Osteocyte (in vitro differentiated cells): Measurements from ENCODE around the gene CRACDL. TPM values are rescaled to one million over a fixed set of nuclear protein-coding genes. Genes with fewer than 3 reads are reported as not detected.
A peak's percentile ranks its signal among the peaks of the same experiment; 100 is the strongest.

Experiments
- DNase-seq: peaks from one replicate; pipeline ENCODE4 v3.0.0; 2021; ENCODE audit warnings: mixed read lengths; ENCODE audit not compliant: unreplicated experiment; ENCODE audit errors: extremely low spot score
- H3K27ac Mint-ChIP-seq: one replicate; pipeline ENCODE4 v1.8.0; 2021; ENCODE audit warnings: mild to moderate bottlenecking, mixed read lengths; ENCODE audit not compliant: unreplicated experiment
- H3K27me3 Mint-ChIP-seq: one replicate; pipeline ENCODE4 v1.8.0; 2021; ENCODE audit warnings: mixed read lengths; ENCODE audit not compliant: unreplicated experiment
- H3K36me3 Mint-ChIP-seq: one replicate; pipeline ENCODE4 v1.8.0; 2021; ENCODE audit warnings: mixed read lengths; ENCODE audit not compliant: unreplicated experiment
- H3K4me1 Mint-ChIP-seq: one replicate; pipeline ENCODE4 v1.8.0; 2021; ENCODE audit warnings: mixed read lengths; ENCODE audit not compliant: unreplicated experiment
- H3K4me3 Mint-ChIP-seq: one replicate; pipeline ENCODE4 v1.8.0; 2021; ENCODE audit warnings: mild to moderate bottlenecking, moderate library complexity, mixed read lengths; ENCODE audit not compliant: unreplicated experiment
- H3K9me3 Mint-ChIP-seq: one replicate; pipeline ENCODE4 v1.8.0; 2021; ENCODE audit warnings: mixed read lengths; ENCODE audit not compliant: unreplicated experiment
- total RNA-seq: library from RNA; stranded (reverse); gene quantifications from 2 replicates; pipeline ENCODE4 v1.2.1, GENCODE V29; 2021
- TF ChIP-seq, protein P1 (sequence below): fragments of 200-600 bp; sonication (generic); IDR thresholded peaks from 2 replicates; pipeline ENCODE4 v1.5.0; 2021; ENCODE audit warnings: antibody characterized with exemption, mild to moderate bottlenecking, moderate library complexity

The CRACDL gene
- total RNA-seq, 1 donor from 2014 or later: 1.3 TPM

DNA sequence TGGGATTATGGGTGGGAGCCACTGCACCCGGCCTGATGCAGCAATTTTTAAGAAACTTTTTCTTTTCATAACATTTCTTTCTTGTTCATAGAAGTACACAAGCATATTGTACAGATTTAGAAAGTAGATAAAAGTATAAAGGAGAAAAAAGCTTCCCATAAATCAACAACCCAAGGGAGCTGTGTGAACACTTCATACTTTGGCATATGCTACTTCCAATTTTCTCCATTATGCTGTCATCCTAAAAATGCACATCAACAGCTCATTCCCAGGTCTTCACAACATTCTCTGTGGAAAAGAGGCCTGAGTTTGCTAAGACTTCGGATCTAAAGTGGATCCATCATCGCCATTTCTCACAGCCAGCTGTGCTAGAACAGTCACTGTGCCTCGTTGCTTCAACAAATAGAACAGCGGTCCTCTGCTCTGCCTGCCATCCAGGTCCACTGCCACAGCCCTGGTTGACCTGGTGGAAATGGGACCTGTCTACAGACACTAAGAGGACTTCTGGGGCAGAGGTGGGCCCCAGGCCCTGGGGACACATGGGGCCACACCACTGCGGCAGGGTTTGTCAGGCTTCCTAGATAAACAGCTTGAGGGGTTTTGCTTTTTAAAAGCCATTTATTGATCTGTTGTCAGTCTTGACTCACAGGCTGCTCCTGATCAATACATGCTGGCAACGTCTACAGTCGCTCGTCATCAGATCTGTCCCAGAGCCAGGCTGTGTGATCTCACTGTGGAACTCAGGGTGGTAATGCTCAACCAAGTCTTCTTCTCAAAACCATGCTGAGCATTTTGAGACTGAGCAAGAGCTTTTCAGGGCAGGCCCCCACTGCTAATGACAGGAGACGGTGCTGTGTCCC lies 132.4 kb downstream of the CRACDL start:
- no peak overlapping the region for H3K27ac Mint-ChIP-seq
- TF ChIP-seq, protein P1, sequence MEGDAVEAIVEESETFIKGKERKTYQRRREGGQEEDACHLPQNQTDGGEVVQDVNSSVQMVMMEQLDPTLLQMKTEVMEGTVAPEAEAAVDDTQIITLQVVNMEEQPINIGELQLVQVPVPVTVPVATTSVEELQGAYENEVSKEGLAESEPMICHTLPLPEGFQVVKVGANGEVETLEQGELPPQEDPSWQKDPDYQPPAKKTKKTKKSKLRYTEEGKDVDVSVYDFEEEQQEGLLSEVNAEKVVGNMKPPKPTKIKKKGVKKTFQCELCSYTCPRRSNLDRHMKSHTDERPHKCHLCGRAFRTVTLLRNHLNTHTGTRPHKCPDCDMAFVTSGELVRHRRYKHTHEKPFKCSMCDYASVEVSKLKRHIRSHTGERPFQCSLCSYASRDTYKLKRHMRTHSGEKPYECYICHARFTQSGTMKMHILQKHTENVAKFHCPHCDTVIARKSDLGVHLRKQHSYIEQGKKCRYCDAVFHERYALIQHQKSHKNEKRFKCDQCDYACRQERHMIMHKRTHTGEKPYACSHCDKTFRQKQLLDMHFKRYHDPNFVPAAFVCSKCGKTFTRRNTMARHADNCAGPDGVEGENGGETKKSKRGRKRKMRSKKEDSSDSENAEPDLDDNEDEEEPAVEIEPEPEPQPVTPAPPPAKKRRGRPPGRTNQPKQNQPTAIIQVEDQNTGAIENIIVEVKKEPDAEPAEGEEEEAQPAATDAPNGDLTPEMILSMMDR: no peak
- H3K4me3 Mint-ChIP-seq: no peak overlapping the region
- H3K36me3 Mint-ChIP-seq: no peaks in the 10 kb centered on the region
- H3K4me1 Mint-ChIP-seq: peaks cover 16% of the 10 kb centered on the region
- no peaks in the 10 kb centered on the region for H3K9me3 Mint-ChIP-seq
- DNase-seq: peak; percentile 36
- H3K27me3 Mint-ChIP-seq: peaks cover 21% of the 10 kb centered on the region

DNA sequence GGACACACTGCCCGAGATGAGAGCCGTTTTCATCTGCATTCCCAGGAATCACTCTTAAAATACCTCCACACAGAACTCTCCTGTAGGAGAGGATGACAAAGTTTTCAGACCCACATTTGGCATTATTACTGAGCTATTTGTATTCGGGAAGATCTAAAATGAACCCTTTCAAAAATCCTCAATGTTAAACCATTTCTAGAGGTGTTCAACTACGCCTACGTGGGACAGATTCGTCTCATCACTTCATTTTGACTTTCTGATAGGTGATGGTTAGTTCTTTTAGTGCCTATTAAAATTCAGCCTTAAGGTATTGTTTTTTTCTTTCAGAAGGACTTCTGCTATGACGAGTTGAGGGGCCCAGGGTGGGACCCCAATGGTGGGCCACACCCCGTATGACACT lies 133.7 kb downstream of the CRACDL start:
- DNase-seq: no peak
- H3K9me3 Mint-ChIP-seq: no peaks in the 10 kb centered on the region

DNA sequence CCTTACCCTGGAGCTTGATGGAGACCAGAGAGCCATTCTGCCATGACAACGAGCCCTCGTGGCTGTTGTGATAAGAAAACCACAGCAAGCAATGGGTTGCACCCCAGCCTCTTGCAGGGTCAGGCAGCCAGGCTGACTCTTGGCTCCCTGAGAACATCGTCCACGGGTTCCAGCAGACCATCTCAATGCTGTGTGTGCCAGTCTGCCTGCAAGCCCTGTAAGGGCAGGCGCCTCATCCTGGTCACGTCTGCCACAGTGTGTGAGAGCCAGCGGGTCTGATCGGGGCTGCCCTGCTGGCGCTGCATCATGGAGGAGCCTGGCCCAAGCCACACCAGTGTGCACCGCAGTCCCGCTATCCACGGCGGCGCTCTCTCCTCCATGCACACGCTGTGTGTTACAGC lies 134.1 kb downstream of the CRACDL start:
- TF ChIP-seq, protein P1: no peak
- H3K9me3 Mint-ChIP-seq: no peaks in the 10 kb centered on the region
- H3K4me3 Mint-ChIP-seq: no peak overlapping the region
- H3K27ac Mint-ChIP-seq: no peak overlapping the region
- DNase-seq: peak; percentile 76
- H3K27me3 Mint-ChIP-seq: peaks cover 14% of the 10 kb centered on the region
- peaks cover 16% of the 10 kb centered on the region for H3K4me1 Mint-ChIP-seq
- H3K36me3 Mint-ChIP-seq: no peaks in the 10 kb centered on the region

More for the DNA sequence above, 133.7 kb downstream of the CRACDL start:
- Mint-ChIP-seq H3K4me3 (no peak overlapping the region), H3K27ac (no peak overlapping the region), H3K36me3 (no peaks in the 10 kb centered on the region), H3K4me1 (peaks cover 16% of the 10 kb centered on the region), H3K27me3 (peaks cover 18% of the 10 kb centered on the region)
- TF ChIP-seq, protein P1: no peak

DNA sequence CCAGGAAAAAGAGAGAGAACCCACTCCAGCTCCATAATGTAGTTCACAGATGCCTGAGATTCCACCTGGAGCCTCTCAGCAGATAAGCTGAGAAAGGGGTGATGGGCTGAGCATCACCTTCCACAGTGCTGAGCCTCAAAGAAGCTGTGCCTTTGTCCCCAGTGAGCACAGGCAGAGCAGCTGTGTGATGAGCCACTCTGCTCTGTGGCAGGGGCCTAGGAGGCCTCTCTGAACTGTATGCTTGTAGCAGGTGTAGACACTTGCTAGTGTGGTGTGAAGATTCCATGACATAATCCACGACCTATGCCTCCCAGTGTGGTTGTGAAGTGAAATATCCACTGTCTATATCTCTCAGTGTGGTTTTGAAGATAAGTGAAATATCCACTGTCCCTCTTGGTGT lies 134.7 kb downstream of the CRACDL start:
- TF ChIP-seq, protein P1: no peak
- Mint-ChIP-seq H3K4me1 (peaks cover 10% of the 10 kb centered on the region), H3K9me3 (no peaks in the 10 kb centered on the region), H3K27me3 (peaks cover 12% of the 10 kb centered on the region), H3K27ac (no peak overlapping the region), H3K36me3 (no peaks in the 10 kb centered on the region), H3K4me3 (no peak overlapping the region)
- peak; percentile 40 for DNase-seq

DNA sequence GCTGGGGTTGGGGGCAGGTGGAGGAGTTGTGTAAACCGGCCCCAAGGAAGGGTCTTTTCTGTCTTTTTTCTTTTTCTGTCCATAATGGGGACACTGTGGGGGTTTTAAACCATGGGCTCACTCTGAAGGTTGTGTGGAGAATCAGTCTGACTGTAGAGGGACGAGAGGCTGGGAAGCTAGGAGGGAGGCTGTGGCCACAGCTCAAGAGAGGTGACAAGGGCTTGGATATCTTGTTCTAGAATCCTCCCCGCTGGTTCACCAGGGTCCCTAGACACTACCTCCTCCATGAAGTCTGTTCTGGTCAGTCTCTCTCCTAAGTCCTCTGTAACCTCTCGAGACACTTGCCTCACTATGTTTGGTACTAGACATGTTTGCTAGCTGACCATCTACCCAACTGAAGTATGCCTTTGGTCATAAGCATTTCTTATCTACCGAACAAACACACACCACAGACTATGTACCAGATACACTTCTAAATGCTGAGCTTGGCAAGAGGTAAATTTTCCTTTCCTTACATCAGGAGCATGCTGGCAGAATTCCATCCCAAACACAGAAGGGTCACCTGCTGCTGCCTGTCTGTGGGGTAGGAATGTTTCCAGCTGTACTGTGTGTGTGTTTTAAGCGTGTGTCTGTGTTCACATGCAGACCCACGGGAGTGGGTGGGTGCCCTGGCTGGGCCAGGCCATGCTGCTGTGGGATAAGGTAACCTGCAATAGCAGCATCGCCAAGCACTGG lies 135.5 kb downstream of the CRACDL start:
- H3K27ac Mint-ChIP-seq: no peak overlapping the region

More for the DNA sequence above, 135.5 kb downstream of the CRACDL start:
- peak; percentile 56 for DNase-seq
- Mint-ChIP-seq H3K4me1 (peaks cover 4% of the 10 kb centered on the region), H3K27me3 (peaks cover 12% of the 10 kb centered on the region), H3K36me3 (no peaks in the 10 kb centered on the region), H3K9me3 (no peaks in the 10 kb centered on the region), H3K4me3 (no peak overlapping the region)
- TF ChIP-seq, protein P1: no peak
